Trophoblast cell (in vitro differentiated cells and primary cell): ENCODE results near the gene ZNF423.

Source experiments
- DNase-seq, 2 donors: peaks; one replicate each; pipeline ENCODE4 v3.0.0-alpha.2; 2016
- H2AFZ ChIP-seq: 2 replicates; pipeline ENCODE4 v1.6.1; 2013; ENCODE audit warnings: low read length, moderate library complexity, mild to moderate bottlenecking; ENCODE audit not compliant: insufficient read depth, poor library complexity
- H2AK5ac ChIP-seq: 2 replicates; pipeline ENCODE4 v1.6.1; 2013; ENCODE audit warnings: mild to moderate bottlenecking, low read length
- H2BK120ac ChIP-seq: 2 replicates; pipeline ENCODE4 v1.6.1; 2013; ENCODE audit warnings: low read length, mild to moderate bottlenecking, moderate library complexity; ENCODE audit not compliant: insufficient read depth, poor library complexity
- H2BK12ac ChIP-seq: 2 replicates; pipeline ENCODE4 v1.6.1; 2013; ENCODE audit warnings: mild to moderate bottlenecking, low read length, moderate library complexity
- H2BK5ac ChIP-seq: 2 replicates; pipeline ENCODE4 v1.6.1; 2013; ENCODE audit warnings: low read length, low read depth, moderate library complexity, mild to moderate bottlenecking; ENCODE audit not compliant: poor library complexity
- H3K14ac ChIP-seq: 2 replicates; pipeline ENCODE4 v1.6.1; 2013; ENCODE audit warnings: mild to moderate bottlenecking, low read length
- H3K18ac ChIP-seq: 2 replicates; pipeline ENCODE4 v1.6.1; 2013; ENCODE audit warnings: mild to moderate bottlenecking, low read length
- H3K23ac ChIP-seq: 2 replicates; pipeline ENCODE4 v1.6.1; 2013; ENCODE audit warnings: low read length
- H3K27ac ChIP-seq: 2 replicates; pipeline ENCODE4 v1.5.1; 2013; ENCODE audit warnings: low read depth, mild to moderate bottlenecking, inconsistent platforms, low read length, moderate library complexity
- H3K27me3 ChIP-seq: 2 replicates; pipeline ENCODE4 v1.6.1; 2013; ENCODE audit warnings: inconsistent platforms, mild to moderate bottlenecking, low read length, moderate library complexity; ENCODE audit not compliant: insufficient read depth
- H3K36me3 ChIP-seq, 2 experiments: 1 replicate in 1 of 2; 2 replicates in 1 of 2; pipeline ENCODE4 v1.6.1; 2013; ENCODE audit warnings: low read length in 2 of 2, mild to moderate bottlenecking in 2 of 2, moderate library complexity in 1 of 2; ENCODE audit not compliant: insufficient read depth in 2 of 2, control insufficient read depth in 1 of 2
- H3K4ac ChIP-seq: 2 replicates; pipeline ENCODE4 v1.6.1; 2013; ENCODE audit warnings: low read depth, mild to moderate bottlenecking, low read length, moderate library complexity
- H3K4me1 ChIP-seq, 2 experiments: 1 replicate in 1 of 2; 2 replicates in 1 of 2; pipeline ENCODE4 v1.6.1; 2013; ENCODE audit warnings: low read length in 2 of 2, mild to moderate bottlenecking in 2 of 2, moderate library complexity in 1 of 2; ENCODE audit not compliant: insufficient read depth in 2 of 2, control insufficient read depth in 1 of 2
- H3K4me2 ChIP-seq: 2 replicates; pipeline ENCODE4 v1.6.1; 2013; ENCODE audit warnings: inconsistent platforms, mild to moderate bottlenecking, low read length, moderate library complexity
- H3K4me3 ChIP-seq: 2 replicates; pipeline ENCODE4 v1.5.1; 2013; ENCODE audit warnings: mild to moderate bottlenecking, low read depth, low read length, inconsistent platforms
- H3K79me1 ChIP-seq: one replicate; pipeline ENCODE4 v1.6.1; 2013; ENCODE audit warnings: low read length
- H3K79me2 ChIP-seq: 2 replicates; pipeline ENCODE4 v1.6.1; 2013; ENCODE audit warnings: low read length, mild to moderate bottlenecking; ENCODE audit not compliant: control insufficient read depth, insufficient read depth, poor library complexity
- H3K9ac ChIP-seq: 2 replicates; pipeline ENCODE4 v1.6.1; 2013; ENCODE audit warnings: mild to moderate bottlenecking, low read length
- H3K9me3 ChIP-seq: 2 replicates; pipeline ENCODE4 v1.6.1; 2013; ENCODE audit warnings: low read depth, mild to moderate bottlenecking, control low read depth, inconsistent platforms, low read length; ENCODE audit not compliant: insufficient read depth
- H4K12ac ChIP-seq: 2 replicates; pipeline ENCODE4 v1.6.1; 2013; ENCODE audit warnings: low read depth, mild to moderate bottlenecking, low read length, moderate library complexity
- H4K8ac ChIP-seq: 2 replicates; pipeline ENCODE4 v1.6.1; 2013; ENCODE audit warnings: low read depth, mild to moderate bottlenecking, low read length, moderate library complexity
- H4K91ac ChIP-seq: one replicate; pipeline ENCODE4 v1.6.1; 2013; ENCODE audit warnings: low read depth, mild to moderate bottlenecking, low read length, moderate library complexity
- WGBS: extraction: QIAGEN DNeasy Blood & Tissue Kit; methylation state at CpG from one replicate; pipeline ENCODE4 v1.1.7; 2013; ENCODE audit warnings: missing lambda C conversion rate; ENCODE audit not compliant: insufficient read length, insufficient coverage; ENCODE audit errors: extremely low coverage; 5-methylcytosine and 5-hydroxymethylcytosine counted together

Gene ZNF423

DNA sequence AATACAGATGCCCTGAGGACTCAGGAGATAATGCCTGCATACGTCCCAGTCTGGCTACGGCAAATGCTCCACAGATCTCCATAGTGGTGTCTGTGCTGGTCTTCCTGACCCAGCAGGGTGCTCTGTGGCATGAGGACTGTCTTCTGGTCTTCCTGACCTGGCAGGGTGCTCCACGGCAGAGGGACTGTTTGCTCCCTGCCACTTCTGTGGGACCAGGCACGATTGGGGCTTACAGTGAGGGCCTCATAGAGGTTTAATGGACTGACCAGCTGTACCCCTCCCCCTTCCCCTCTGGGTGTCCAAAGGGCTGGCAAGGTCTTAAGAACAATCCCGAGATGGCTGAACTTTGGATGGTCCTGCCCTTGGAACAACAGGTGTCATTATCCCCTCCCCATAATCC is 359.3 kb downstream of the ZNF423 start:
- H3K9me3 ChIP-seq, result peaks cover 5% of the 10 kb centered on the region
- no peak overlapping the region for H4K12ac ChIP-seq
- no peak overlapping the region for H2AK5ac ChIP-seq
- no peaks in the 10 kb centered on the region for H3K79me1 ChIP-seq
- no peak overlapping the region for H4K91ac ChIP-seq
- H3K18ac ChIP-seq, result no peak overlapping the region
- H3K36me3 ChIP-seq, result no peaks in the 10 kb centered on the region
- no peak overlapping the region for H2AFZ ChIP-seq
- no peak overlapping the region for H3K9ac ChIP-seq
- H3K27me3 ChIP-seq, result no peaks in the 10 kb centered on the region
- peaks cover 0 to 8% of the 10 kb centered on the region in 2 experiments for H3K4me1 ChIP-seq
- no peak overlapping the region for H3K27ac ChIP-seq
- H2BK5ac ChIP-seq, result no peak overlapping the region
- no peaks in the 10 kb centered on the region for H3K79me2 ChIP-seq
- H4K8ac ChIP-seq, result no peak overlapping the region
- no peak overlapping the region for H2BK120ac ChIP-seq
- H3K4me3 ChIP-seq, result no peak overlapping the region
- WGBS, result no CpG with 5 or more reads among the region's 5 CpGs
- no peak for DNase-seq
- H3K4ac ChIP-seq, result no peak overlapping the region
- H3K14ac ChIP-seq, result no peak overlapping the region
- no peak overlapping the region for H2BK12ac ChIP-seq
- H3K23ac ChIP-seq, result no peak overlapping the region
- H3K4me2 ChIP-seq, result no peak overlapping the region

DNA sequence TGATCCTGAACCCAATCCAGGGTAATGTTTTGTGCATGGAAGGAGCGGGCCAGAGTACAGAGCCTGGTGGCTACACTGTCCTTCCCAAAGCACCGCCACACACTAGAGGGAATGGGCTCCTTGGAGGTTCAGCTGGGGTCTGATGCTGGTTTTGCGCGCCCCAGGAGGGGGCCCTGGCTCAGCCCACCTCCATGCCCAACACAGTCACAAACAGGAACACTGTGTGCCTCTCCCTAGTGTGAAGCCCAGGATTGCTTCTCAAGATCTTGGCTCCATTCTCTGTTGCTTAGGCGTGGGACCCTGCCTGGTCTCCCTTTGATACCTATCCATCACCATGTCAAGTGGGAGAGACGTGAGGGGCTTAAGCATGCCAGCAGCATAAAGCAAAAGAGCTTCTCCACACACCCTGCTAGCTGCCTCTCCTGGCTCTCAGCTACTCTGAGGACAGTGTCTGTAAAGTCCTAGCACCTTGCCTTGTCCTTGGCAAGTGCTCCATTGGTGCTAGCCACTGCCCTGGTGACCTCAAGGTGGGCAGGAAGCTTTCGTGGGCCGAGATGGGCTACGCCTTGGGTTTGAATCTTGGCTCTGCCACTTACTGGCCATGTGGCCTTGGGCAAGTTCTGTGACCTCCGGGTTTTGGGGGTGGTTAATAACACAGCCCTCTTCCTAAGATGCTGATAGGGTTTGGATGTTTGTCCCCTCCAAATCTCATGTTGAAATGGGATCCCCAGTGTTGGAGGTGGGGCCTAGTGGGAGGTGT is 360.1 kb downstream of the ZNF423 start:
- Histone ChIP-seq H3K4me3 (no peak overlapping the region), H3K9me3 (peaks cover 5% of the 10 kb centered on the region), H3K79me2 (no peaks in the 10 kb centered on the region), H3K27ac (no peak overlapping the region), H3K27me3 (no peaks in the 10 kb centered on the region), H3K4me1 (peaks cover 0 to 8% of the 10 kb centered on the region in 2 experiments), H2BK120ac (no peak overlapping the region), H4K12ac (no peak overlapping the region), H4K8ac (no peak overlapping the region), H3K79me1 (no peaks in the 10 kb centered on the region), H3K14ac (no peak overlapping the region), H2AFZ (no peak overlapping the region), H3K23ac (no peak overlapping the region), H3K36me3 (no peaks in the 10 kb centered on the region), H4K91ac (no peak overlapping the region), H2BK12ac (no peak overlapping the region), H2BK5ac (no peak overlapping the region), H3K4me2 (no peak overlapping the region), H3K18ac (no peak overlapping the region), H2AK5ac (no peak overlapping the region), H3K4ac (no peak overlapping the region), H3K9ac (no peak overlapping the region)
- DNase-seq, result no peak
- no CpG with 5 or more reads among the region's 10 CpGs for WGBS

DNA sequence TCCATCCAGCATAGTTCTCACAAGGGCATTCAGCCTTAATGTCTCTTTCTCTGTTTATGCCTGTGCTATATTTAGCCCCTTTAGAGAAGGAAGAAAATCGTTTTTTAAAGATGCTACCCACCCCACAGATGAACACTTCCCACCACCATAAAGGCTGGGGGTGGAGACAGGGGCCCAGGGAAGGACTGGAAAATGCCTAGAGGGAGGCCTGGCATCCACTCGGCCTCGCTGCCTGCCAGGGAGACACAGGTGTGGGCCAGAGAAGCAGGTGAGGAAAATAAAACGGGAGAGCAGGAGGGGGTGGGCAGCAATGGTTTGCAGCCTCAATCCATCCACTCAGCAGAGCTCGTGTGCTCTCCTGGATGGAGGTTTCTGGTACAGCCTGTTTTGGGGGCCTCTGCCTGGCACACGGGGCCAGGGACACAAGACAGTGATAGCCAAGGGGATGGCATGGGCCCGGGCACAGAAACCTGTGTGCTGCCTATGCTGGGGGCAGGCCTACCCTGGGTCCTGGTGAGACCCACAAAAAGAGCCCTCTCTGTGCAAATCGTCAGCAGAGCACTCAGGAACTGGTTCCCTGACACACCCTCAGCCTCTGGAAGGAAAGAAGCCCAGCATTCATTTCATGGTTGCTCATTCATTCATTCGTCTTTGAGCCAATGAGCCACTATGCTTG is 360.9 kb downstream of the ZNF423 start:
- Histone ChIP-seq H2AFZ (no peak overlapping the region), H4K12ac (no peak overlapping the region), H2BK5ac (no peak overlapping the region), H3K4me2 (no peak overlapping the region), H2BK120ac (no peak overlapping the region), H3K23ac (no peak overlapping the region), H3K36me3 (no peaks in the 10 kb centered on the region), H3K79me2 (no peaks in the 10 kb centered on the region), H3K18ac (no peak overlapping the region), H3K4ac (no peak overlapping the region), H3K4me3 (no peak overlapping the region), H2AK5ac (no peak overlapping the region), H3K4me1 (peaks cover 0 to 8% of the 10 kb centered on the region in 2 experiments), H4K91ac (no peak overlapping the region), H3K9ac (no peak overlapping the region), H3K27me3 (no peaks in the 10 kb centered on the region), H2BK12ac (no peak overlapping the region), H3K14ac (no peak overlapping the region), H3K79me1 (no peaks in the 10 kb centered on the region), H3K27ac (no peak overlapping the region), H4K8ac (no peak overlapping the region), H3K9me3 (peaks cover 5% of the 10 kb centered on the region)
- no CpG with 5 or more reads among the region's 9 CpGs for WGBS
- DNase-seq, result no peak

GRCh38 chr16:49494474-49494873 is 361.4 kb downstream of the ZNF423 start:
- DNase-seq, result no peak
- Histone ChIP-seq H3K4me3 (no peak overlapping the region), H3K9ac (no peak overlapping the region), H3K36me3 (no peaks in the 10 kb centered on the region), H2BK5ac (no peak overlapping the region), H3K4me2 (no peak overlapping the region), H3K4ac (no peak overlapping the region), H3K14ac (no peak overlapping the region), H4K8ac (no peak overlapping the region), H3K79me2 (no peaks in the 10 kb centered on the region), H2AK5ac (no peak overlapping the region), H4K12ac (no peak overlapping the region), H2BK12ac (no peak overlapping the region), H3K4me1 (peaks cover 0 to 8% of the 10 kb centered on the region in 2 experiments), H3K79me1 (no peaks in the 10 kb centered on the region), H2BK120ac (no peak overlapping the region), H3K27ac (no peak overlapping the region), H4K91ac (no peak overlapping the region), H2AFZ (no peak overlapping the region), H3K23ac (no peak overlapping the region), H3K9me3 (peaks cover 5% of the 10 kb centered on the region), H3K27me3 (no peaks in the 10 kb centered on the region), H3K18ac (no peak overlapping the region)
- no CpG with 5 or more reads among the region's 7 CpGs for WGBS
